ENCODE results near the gene DPEP1.

DPEP1 gene

DNA sequence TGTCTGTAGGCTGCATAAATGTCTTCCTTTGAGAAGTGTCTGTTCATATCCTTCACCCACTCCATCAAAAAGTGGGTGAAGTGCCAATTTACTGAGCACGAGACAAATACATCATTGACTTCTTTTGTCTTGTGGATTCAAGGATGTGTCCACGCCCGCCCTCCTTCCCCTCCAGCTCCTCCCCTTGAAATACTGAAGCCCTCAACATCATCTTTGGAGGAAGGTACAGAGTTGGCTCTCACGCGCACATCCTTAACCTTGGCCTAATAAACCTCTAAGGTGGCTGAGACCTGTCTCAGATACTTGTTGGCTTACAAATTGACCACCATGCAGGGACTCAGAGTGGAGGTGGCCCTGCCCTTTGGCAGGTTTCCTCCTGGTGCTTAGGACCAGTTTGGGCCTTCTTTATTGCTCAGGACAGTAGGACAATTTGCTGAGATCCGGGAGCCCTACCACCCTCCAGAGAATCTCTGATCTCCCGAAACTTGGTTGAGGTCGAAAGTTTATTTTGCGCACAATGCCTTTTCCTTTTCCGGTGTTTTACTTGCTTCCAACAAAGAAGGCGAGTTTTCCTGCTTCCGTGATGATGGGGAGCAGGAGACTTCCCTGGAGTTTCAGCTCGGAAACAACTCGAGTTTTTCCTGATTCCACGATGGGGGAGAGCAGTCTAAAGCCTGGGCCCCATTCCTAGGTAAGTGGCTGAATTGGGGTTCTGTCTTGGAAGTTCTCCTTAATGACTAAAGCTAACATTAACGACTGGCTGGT lies 58.9 kb downstream of the DPEP1 start:
- TF ChIP-seq, protein P1, sequence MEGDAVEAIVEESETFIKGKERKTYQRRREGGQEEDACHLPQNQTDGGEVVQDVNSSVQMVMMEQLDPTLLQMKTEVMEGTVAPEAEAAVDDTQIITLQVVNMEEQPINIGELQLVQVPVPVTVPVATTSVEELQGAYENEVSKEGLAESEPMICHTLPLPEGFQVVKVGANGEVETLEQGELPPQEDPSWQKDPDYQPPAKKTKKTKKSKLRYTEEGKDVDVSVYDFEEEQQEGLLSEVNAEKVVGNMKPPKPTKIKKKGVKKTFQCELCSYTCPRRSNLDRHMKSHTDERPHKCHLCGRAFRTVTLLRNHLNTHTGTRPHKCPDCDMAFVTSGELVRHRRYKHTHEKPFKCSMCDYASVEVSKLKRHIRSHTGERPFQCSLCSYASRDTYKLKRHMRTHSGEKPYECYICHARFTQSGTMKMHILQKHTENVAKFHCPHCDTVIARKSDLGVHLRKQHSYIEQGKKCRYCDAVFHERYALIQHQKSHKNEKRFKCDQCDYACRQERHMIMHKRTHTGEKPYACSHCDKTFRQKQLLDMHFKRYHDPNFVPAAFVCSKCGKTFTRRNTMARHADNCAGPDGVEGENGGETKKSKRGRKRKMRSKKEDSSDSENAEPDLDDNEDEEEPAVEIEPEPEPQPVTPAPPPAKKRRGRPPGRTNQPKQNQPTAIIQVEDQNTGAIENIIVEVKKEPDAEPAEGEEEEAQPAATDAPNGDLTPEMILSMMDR (IDR thresholded peaks at IDR 0.05; ENCODE audit: insufficient read depth, low read depth, low read length, missing control alignments), result no peak
- H3K4me3 ChIP-seq (ENCODE audit: low read length), result no peak overlapping the region
- DNase-seq (ENCODE audit: low read depth), result no peak

DNA sequence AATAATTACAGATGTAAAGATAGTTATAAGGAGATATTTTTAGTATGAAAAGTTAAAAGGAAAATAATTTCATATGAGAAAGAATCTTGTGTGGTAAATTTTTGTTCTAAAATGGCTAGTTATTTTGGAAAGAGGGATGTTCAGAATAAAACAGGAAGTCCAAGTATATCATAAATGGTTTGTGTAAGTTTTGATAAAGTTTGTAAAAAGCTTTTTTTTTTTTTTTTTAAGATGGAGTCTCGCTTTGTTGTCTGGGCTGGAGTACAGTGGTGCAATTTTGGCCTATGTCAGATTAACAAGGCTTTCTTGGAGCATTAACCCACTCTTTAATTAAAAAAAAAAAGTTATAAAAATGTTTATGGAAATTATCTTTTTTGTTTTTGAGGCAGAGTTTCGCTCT lies 64.8 kb downstream of the DPEP1 start:
- TF ChIP-seq, protein P1 (IDR thresholded peaks at IDR 0.05; ENCODE audit: insufficient read depth, low read depth, low read length, missing control alignments), result no peak
- H3K4me3 ChIP-seq (ENCODE audit: low read length), result no peak overlapping the region
- no peak for DNase-seq (ENCODE audit: low read depth)

DNA sequence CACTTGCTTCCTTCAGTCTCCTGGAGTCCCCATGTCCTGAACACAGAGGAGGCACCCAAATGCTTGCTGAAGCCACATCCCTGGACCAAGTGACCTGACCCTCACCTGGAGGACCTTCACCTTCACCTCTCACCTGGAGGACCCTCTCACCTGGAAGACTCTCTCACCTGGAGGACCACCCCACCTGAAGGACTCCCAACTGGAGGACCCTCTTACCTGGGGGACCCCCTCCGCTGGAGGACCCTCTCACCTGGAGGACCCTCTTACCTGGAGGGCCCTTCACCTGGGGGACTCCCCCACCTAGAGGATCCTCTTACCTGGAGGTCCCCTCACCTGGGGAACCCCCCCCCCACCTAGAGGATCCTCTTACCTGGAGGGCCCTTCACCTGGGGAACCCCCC lies 72.5 kb downstream of the DPEP1 start:
- TF ChIP-seq, protein P1 (IDR thresholded peaks at IDR 0.05; ENCODE audit: insufficient read depth, low read depth, low read length, missing control alignments), result no peak
- H3K4me3 ChIP-seq (ENCODE audit: low read length), result no peak overlapping the region
- no peak for DNase-seq (ENCODE audit: low read depth)

DNA sequence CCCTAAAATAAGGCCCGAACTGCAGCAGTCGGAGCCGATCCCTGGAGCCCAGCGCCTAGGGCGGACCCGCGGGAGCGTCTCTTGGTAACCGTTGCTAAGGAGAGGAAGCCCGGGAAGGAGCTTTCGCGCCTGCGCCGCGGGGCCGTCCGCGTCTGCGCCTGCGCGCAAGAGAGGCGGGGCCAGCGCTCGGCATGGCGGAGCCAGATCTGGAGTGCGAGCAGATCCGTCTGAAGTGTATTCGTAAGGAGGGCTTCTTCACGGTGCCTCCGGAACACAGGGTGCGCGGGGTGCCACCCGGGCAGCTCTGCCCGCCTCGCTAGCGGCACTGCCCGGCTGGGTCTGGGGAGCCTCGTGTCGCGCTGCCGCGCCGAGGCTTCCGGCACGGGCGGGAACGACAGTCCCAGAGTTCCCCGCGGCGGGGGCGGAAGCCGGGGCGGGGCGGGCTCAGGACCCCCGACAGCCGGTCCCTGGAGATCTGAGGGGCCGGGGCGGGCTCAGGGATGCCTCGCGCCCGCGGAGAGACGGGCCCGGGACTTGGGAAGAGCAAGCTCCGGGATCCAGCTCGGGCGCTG lies 73.2 kb downstream of the DPEP1 start, which contains the start of gene CDK10:
Gene CDK10, plus strand, starts transcription at position 170 of the 572 bp plus-strand sequence. Its CDS starts 22 bp downstream, at position 192.
- TF ChIP-seq, protein P1 (IDR thresholded peaks at IDR 0.05; ENCODE audit: insufficient read depth, low read depth, low read length, missing control alignments), result no peak
- H3K4me3 ChIP-seq (ENCODE audit: low read length), result peak within 1 kb of the TSS; percentile 79
- DNase-seq (ENCODE audit: low read depth), result peak; percentile 84

DNA sequence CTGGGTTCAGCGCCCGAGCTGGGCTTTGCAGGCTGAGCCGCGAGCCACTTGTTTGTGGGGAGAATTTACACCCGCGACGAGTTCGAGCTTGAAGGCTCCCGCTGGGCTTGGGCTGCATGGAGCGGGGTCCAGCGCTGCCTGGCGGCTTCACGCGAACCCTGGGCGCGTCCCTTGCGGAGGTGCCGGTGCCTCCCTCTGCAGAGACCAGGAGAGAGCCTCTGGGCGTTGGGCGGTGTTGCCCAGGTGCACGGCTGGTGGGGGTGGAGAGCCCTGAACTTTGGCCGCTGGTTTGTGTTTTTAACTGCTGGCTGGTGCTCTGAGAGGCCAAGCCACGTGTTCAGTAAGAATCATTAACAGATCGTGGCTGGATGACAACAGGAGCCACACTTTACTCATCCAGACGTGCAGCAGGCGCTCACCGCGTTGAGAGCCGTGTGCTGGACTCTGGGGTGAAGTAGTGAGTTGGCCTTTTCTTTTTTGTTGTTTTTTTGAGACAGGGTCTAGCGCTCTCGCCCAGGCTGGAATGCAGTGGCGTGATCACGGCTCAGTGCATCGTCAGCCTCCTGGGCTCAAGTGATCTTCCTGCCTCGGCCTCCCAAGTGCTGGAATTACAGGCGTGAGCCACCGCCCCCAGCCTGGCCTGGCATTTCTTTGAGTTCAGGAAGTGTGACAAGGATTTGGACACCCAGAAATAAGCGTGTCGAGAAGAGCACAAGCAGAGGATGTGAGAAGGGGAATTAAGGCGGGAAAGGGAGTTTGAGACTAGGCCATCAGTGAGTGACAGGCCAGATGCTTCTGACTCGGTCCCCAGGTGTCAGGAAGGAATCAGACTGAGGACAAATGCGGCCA lies 73.9 kb downstream of the DPEP1 start:
- TF ChIP-seq, protein P1 (IDR thresholded peaks at IDR 0.05; ENCODE audit: insufficient read depth, low read depth, low read length, missing control alignments), result no peak
- DNase-seq (ENCODE audit: low read depth), result peak; percentile 47
- H3K4me3 ChIP-seq (ENCODE audit: low read length), result peak overlapping the region; percentile 79

Measured in epithelial cell of esophagus (primary cell).